GM19372 (cell line): ENCODE results near the gene ZCCHC14.

Source experiments
- ATAC-seq: cut with Tn5 transposase; IDR thresholded peaks from one replicate; pipeline ENCODE4 v1.9.1; 2021; ENCODE audit warnings: mild to moderate bottlenecking, low read depth, moderate library complexity; ENCODE audit not compliant: unreplicated experiment

ZCCHC14 gene

GRCh38 chr16:87437911-87438610 is 54.8 kb downstream of the ZCCHC14 start:
- no peak for ATAC-seq

- no peak for ATAC-seq
Observed at GRCh38 chr16:87437327-87437726, 55.5 kb downstream of the ZCCHC14 start.

GRCh38 chr16:87436225-87437172 is 56.3 kb downstream of the ZCCHC14 start:
- ATAC-seq: no peak

- ATAC-seq: no peak
Observed at GRCh38 chr16:87435372-87436224, 57.2 kb downstream of the ZCCHC14 start.

GRCh38 chr16:87434146-87434667 is 58.6 kb downstream of the ZCCHC14 start:
- no peak for ATAC-seq

GRCh38 chr16:87432330-87432915 is 60.4 kb downstream of the ZCCHC14 start:
- ATAC-seq: no peak

GRCh38 chr16:87431926-87432325 is 60.9 kb downstream of the ZCCHC14 start:
- ATAC-seq: no peak

- no peak for ATAC-seq
Observed at GRCh38 chr16:87426423-87427215, 66.2 kb downstream of the ZCCHC14 start.

GRCh38 chr16:87425941-87426340 is 66.9 kb downstream of the ZCCHC14 start:
- no peak for ATAC-seq

GRCh38 chr16:87424266-87424665 is 68.6 kb downstream of the ZCCHC14 start:
- no peak for ATAC-seq

- no peak for ATAC-seq
Observed at GRCh38 chr16:87423429-87423828, 69.4 kb downstream of the ZCCHC14 start.

- no peak for ATAC-seq
Observed at GRCh38 chr16:87422106-87422505, 70.7 kb downstream of the ZCCHC14 start.

- no peak for ATAC-seq
Observed at GRCh38 chr16:87421003-87421912, 71.6 kb downstream of the ZCCHC14 start.

- ATAC-seq: no peak
Observed at GRCh38 chr16:87420026-87421002, 72.5 kb downstream of the ZCCHC14 start.

GRCh38 chr16:87418644-87419043 is 74.2 kb downstream of the ZCCHC14 start:
- ATAC-seq: no peak

- no peak for ATAC-seq
Observed at GRCh38 chr16:87418216-87418615, 74.6 kb downstream of the ZCCHC14 start.

- no peak for ATAC-seq
Observed at GRCh38 chr16:87417528-87417910, 75.3 kb downstream of the ZCCHC14 start.
